ENCODE results near the gene SNED1.

Gene SNED1

DNA sequence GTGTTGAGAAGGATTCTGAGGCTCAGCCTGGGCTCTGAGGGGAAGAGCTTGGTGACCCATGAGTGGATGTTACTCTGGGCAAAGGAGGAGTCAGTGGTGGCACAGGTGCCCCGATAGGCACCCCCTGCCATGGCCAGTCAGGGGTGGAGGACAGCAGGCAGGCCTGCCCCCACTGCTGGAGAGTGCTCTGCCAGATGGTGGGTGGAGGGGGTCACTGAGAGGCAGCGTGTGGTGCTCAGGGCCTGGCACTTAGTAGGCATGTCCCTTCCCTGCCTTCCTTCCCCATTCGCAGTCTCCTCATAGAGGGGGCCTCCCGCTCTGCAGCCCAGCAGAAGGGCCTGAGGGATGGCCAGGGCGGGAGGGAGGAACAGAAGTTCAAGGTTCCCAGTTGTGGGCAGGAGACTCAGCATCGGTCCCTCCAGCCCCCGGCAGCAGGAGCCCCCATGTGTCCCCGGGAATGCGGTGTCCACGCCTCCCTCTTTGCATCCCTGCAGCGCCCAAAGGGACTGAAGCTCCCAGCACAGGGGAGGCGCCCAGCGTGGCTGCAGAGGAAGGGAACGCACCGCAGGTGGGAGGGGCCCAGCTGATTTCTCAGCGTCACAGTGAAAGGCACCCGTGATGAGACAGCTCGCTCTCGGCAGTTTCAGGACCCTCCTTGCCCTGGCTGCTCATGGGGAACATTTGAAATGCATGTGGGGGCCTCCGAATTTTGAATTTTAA is 5.7 kb upstream of the SNED1 start:
- no peak for DNase-seq (ENCODE audit: low read depth)

DNA sequence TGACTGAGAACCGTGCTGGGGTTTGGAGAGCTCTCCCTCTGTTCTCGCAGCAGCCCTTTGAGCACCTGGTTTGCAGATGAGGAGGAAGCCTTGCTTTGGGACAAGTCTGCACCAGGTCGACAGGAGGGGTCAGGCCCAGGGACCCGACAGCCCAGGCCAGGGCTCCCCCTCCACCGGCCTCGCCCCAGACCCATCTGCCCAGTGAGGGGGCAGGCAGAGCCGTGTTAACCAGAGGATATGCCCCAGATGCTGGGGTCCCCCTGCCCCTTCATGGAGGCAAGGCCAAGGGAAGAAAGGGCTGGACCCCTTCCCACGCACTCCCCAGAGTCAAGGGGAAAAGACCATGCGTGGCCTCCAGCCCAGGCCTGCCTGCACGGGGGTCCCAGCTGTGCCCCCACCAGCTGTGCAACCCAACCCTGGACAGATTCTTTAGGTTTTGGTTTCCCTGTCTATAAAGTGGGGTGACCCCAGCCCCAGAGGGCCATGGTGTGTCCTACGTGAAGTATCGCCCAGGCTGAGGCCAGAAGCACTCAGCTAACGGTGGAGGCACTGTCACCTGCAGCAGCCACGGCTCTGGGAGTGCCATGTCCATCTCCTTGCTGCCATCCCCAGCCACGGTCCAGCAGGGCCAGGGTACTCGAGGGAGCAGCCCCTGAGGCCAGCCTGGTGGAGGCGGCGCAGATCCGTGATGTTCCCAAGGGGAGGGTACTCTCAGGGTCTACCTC is 4.8 kb upstream of the SNED1 start:
- DNase-seq (ENCODE audit: low read depth): no peak

DNA sequence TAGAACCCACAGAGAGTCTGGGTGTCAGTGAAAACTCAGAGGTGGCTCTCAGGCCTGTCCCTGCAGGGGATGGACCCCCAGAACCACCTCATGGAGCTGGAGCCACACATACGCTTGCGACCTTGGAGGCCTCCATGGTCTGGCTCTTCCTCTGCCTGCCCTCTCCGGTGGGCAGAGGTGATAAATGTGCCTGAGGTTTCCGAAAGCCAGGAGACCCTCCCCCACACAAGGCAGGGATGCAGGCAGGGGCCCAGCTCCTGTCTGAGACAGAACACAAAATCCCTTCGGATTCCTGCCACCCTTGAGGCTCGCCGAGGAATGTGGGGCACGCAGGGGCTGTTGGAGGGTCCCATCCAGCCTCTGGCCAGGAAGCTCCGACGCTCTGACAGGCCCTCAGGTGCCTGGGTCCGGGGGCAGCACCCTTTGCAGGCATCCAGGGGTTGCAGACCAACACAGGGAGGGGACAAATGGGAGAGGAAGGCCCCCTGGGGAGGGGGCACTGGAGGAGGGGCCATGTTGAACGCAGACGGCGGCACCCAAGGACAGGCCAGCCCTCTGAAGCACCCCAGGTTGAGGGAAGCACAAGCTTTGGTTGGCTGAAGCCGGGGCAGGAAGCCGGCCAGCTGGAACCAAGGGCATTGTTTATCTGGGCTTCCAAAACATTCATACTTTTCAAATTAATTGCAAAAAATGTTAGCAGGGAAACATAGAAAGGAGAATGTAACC is 4.1 kb upstream of the SNED1 start:
- DNase-seq (ENCODE audit: low read depth): no peak

DNA sequence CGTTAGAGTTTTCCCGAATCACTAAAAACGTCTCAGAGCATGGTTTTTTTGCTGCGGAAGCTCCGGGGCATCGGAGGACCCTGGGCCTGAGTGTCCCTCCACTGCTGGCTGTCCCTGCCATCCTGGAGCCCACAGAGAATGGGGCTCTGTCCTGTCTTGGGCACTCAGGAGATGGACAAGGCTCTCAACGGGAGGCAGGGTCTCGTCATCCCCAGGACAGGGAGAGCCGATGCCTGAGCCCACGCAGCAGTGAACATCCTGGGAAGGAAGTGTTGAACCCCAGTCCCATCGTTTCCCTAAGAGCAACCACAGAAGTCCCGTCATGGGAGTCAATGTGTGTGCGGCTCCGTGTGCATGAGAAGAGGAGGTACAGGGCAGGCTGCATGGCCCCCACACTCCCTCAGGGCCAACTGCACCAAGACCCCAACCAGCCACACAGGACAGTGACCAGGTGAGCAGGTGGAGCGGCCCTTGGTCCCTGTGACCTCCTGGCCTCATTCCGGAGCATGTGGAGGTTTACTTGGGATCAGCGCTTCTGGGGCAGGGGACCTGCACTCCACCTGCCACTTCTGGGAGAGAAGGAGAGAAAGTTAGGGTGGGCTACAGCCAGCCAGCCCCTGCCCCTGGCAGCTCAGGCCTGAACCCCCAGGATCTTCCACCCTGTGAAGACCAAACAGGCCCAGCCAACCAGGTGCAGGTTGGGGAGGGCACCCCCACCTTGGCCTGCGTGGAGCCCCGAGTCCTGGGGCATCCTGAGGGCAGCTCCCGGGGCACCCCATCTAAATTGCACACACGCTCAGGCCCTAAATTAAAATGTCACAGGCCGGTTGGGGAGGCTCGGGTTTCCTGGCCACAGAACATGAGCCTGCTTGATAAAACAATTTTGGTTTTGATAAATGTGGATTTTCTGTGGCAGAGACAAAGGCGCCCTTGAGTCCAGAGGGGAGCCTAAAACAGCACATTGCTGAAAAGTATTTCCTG is 3.1 kb upstream of the SNED1 start:
- DNase-seq (ENCODE audit: low read depth): no peak

DNA sequence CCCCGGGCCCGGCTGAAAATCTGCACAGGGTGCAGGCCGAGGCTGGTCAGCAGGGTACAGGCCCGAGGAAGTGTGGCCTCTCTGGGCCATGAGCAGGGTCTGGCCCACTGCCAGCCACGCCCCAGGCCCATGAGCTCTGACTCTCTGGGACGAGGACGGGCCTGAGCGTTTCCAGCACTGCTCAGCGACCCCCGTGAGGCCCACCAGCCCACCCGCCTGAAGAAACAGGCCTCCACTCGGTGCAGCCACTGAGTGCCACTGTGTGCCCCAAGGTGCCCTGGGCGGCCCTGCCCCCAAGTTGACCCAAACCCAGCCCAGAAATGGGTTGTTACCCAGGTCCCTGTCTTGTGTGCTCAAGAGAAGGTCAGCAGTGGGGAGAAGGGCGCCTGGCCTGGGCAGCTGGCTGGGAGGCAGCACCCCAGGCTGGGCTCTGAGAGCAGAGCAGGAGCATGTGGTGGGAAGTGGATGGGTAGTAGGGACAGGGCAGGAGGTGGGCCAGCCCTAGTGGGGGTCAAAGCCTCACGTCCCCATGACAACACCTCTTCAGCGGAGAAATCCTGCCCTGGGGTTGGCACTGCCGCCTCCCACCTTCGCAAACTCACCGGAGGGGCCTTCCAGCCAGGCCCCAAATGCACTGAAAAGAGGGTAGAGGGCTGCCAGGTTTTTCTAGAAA is 2.1 kb upstream of the SNED1 start:
- DNase-seq (ENCODE audit: low read depth): no peak

DNA sequence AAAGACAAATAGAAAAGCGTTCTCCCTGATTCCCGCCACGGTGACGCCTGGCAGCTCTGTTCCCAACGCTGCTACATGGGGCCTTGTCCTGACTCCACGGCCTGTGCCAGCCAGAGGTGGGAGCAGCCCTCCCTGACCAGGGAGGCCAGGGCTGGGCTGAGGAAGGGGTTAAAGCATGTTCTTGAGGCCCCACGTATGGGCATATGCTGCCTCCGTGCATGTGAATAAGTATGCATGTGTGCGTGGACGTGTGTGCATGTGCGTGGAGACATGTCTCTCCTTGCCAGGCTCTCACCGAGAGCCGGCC is 1.6 kb upstream of the SNED1 start:
- no peak for DNase-seq (ENCODE audit: low read depth)

DNA sequence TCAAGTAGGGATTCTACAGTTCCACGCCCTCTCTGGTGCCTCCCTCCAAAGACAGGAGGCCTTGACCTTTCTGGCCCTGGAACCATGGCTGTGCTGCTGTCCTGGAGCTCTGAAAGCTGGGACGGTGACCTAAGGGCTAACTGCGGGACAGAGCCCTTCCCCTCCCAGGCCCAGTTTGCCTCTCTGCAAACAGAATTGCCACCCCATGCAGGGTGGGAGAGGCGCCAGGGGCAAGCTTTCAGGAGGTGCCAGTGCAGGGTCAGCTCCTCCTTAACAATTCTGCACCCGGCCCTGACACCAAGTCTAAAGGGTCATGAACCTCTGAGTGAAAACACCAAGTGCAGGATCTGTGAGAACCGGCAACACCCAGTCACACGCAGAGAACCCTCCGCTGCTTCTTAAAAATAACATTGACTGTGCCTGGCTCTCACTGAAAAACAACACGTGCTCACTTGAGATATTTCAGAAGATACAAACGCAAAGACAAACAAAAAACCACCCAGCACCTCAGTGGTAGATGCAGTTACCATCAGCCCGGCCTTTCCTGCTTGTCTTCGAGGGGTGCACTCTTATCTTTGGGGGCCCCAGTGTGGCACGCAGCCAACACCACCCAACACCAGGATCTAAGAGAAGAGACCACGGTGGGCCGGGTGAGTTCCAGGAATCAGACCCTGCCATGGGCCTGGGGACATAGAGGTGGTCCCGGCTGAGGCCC is 1.1 kb upstream of the SNED1 start:
- DNase-seq (ENCODE audit: low read depth): no peak

DNA sequence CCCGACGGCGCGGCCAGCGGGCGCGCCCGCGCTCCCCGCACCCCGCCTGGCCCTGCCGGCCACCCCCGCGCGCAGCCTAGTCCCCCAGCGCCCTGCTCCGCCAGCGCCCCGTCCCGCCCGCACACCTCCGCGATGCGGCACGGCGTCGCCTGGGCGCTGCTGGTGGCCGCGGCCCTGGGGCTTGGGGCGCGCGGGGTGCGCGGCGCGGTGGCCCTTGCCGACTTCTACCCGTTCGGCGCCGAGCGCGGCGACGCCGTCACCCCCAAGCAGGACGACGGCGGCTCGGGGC is 232 bp downstream of the SNED1 start:
- DNase-seq (ENCODE audit: low read depth): no peak

DNA sequence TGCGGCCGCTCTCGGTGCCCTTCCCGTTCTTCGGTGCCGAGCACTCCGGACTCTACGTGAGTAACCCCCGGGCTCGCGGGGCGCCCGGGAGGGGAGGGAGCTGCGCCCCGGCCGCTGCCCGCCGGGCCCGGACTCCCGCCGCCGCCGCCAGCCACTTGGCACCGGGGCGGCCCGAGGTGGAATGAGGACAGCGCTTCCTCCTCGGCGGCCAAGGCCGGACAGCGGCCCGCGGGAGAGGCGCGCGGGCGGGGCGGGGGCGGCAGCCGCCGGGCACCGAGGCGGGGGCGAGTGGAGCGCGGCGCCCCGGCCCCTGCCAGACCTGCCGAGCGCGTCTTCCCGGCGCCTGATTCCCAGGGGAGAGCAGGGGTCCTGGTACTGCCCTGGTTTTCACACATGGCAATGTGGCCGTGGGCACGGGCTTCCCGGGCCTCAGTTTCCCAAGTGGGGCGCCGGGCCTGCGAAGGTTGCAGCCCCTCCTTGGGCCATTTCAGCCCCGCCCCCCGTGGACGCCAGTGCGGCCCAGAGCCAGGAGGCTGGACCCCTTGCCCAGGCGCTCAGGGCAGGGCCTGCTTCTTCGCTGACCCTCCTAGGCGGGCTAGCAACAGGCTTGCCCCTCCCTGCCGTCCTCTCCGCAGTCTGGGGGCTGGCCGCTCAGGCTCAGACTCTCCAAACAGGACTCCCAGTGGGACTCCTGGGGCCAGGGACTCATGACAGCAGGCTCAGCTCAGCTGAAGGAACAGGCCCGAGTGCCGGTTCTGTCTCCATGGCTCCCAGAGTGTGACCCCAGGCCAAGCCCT is 775 bp downstream of the SNED1 start:
- no peak for DNase-seq (ENCODE audit: low read depth)

DNA sequence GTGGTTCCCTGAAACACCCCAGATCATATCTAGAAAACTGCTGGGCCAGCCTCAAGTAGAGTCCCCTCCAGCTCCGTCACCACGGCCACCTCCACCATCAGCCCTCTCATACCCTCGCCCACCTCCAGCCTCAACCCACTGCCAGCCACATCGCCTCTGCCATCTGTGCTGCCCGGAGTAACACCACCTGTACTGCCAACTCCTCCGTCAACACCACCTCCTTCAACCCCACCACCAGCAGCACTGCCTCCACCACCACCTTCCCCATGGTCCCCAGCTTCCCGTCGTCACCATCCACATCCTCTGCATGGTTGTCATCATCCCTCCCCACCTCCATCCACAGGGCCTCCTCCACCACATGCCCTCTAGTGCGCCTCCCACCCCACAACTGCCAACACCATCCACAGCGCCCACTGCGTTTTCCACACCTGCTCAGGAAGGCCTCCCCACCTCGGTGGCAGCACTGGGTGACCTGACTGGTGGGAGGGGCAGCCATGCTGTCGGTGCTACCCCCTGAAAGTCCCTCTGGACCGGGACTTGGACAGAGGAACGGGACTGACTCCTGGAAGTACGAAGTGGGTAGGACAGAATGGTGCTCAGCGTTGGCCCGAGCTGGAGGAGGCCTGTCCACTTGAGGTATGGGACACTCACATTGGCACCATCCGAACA is 1.6 kb downstream of the SNED1 start:
- no peak for DNase-seq (ENCODE audit: low read depth)

DNA sequence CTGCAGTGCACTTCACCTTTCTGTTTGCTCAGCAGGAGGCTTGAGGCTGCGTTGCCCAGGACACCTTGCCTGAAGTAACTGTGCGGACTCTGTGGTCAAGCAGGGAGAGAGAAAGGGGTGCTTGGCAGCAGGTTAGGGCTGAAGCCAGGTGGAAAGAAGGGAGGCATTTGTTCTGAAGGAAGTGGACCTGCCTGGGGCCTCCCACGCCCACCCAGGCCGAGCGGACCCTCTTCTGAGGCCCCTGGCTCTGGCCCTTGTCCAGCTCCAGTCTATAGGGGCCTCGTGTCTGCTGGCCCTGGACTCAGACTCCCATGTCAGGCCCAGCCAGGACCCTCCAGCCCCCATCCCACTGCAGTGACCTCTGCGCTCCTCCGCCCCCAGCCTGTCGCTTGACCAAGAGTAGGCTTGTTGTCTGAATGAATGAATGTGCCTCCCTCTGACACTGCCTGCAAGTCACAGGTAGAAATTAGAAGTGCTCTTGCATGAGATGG is 2.5 kb downstream of the SNED1 start:
- no peak for DNase-seq (ENCODE audit: low read depth)

DNA sequence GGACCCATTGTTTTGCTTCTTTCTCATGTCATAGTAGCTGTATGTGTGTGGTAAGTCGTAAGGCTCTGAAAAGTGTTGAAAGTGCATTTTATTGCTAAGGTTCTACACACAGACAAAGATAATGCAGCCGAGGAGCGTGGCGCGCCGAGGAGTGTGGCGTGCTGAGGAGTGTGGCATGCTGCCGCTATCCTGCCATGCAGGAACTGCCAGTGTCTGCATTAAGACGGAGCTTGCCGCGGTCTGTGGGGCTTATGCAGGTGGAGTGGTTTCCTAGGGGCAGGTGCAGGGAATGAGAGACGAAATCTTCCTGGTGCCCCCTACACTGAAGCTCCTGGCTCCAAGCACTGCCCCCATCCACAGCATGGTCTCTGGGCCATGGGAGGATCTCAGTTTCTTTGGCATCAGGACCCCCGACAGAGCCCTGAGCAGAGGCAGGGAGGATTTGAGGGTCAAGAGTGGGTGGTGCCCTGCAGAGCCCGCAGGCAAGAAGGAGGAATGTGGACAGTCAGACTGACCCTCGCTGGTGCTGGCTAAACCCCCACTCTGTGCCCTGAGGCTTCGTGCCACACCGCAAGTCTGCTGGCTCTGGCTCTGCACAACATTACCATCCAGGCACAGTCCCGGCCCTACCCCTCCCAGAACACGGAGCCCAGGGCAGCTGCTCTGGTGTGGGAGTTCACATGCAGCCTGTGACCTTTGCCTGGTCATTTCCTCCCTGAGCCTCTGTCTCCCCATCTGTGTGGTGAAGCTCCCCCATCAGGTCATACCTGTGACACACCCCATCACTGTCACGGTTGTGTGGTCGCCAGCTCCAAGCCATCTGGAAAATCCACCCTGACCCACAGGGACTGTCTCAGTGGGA is 3.2 kb downstream of the SNED1 start:
- DNase-seq (ENCODE audit: low read depth): no peak

DNA sequence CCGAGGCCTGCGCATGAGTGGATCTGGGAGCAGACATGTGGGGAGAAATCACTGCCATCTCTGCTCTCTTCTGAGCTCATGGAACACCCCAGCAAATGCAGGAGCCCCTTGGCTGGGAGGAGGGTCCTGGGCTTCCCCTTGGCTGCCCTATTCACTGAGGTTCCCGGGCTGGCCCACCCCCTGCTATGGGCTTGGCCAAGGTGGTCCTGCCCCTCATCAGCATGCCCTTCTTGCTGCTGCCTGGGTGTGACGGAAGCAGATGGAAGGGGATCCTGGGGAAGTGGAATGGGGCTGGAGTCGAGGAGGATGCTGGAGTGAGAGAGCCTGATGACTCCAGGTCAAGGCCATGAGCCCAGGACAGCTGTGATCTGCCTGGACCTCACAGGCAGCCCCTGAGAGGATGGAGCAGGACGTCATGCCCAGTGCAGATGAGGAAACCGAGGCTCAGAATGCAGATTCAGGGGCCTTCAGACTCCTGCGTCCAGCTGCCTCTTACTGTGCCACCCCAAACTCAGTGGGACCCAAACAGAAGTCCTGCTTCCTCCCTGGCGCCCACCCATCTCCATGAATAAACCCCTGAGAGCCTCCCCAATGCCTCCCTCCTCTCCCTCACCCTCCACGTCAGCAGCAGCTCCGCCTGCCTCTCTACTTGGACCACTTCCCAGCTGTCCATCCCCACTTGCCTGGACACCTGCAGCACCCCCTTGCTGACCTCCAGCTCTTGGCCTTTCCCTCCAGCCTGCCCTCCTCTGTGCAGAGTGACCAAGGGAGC is 4.0 kb downstream of the SNED1 start:
- DNase-seq (ENCODE audit: low read depth): no peak

DNA sequence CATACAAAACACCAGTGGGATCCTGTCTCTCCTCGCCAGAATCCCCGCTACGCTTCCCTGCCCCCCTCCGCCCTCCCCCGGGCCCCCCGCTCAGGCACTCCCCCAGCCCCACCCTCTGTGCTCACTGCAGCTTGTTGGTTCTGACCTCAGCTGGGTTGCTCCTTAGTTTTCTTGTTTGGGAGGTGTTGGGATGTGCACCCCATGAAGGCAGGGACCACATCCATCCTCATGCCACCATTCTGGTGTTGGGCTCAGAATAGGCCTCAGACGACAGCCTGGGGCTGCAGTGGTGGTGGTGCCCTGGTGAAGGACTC is 4.6 kb downstream of the SNED1 start:
- DNase-seq (ENCODE audit: low read depth): no peak

DNA sequence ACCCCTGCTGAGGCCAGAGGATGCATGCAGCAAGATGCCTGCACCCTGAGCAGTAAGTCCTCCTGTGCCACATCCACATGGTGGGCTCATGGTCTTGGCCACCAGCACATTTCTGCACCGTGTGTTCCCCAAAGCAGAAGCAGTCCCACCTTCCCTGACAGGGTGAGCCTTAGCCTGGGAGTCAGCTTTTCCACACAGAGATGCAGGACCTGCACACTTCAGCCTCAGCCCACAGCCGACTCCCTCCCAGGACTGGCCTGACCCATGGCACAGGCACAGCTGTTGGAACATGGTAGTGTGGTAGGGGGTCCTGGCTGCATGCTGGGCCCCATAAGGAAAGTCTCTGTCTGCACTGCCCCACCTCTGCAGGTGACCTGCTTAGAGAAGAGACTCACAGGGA is 5.0 kb downstream of the SNED1 start:
- no peak for DNase-seq (ENCODE audit: low read depth)

DNA sequence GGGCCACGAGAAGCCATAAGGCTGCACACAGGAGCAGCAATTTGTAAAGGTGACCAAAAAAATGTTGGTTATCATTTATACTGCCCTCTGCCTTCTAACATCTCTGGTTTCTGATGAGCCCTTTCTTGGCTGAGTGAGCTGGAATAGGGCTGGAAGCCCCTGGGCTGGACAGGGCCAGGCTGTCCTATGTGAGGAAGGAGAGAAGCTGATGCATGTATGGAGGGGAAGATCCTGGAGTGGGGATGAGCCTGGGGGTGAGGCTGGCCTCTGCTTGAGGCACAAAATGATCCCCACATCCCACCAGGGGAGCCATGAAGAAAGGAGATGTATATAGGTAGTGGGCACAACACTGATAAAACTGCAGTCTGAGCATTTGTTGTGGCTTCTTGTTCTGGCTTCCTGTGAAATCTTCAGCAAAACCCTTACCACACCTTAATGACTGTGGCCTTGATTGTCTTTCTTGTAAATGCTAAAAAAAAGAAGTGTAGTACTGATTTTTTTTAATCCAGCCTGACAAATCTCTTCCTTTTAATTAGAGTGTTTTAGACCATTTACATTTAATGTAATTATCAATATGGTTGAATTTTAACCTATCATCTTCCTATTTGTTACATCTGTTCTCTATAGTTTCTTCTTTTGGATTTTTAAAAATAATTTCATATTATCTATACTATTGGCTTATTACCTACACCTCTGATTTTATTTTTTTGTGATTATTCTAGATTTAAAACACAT is 5.6 kb downstream of the SNED1 start:
- no peak for DNase-seq (ENCODE audit: low read depth)

DNA sequence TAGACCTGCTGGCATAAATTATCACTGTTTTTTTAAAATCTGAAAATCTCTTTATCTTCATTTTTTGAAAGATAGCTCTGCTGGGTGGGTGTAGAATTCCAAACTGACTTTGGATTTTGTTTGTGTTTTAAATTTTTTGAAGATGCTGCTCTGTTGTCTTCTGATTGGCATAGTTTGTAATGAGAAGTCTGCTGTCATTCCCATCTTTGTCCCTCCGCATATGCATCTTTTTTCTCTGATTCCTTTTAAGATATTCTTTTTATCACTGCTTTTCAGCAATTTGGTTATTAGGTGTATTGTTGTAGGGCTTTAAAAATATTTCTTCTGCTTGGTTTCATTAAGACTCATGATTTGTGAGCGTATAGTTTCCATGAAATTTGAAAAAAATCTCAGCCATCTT is 7.2 kb downstream of the SNED1 start:
- no peak for DNase-seq (ENCODE audit: low read depth)
